GM21515 (cell line): ENCODE data around the gene MOB1B.
"Not testable (repeated sequence)": the region's sequence is repeated elsewhere in the genome, so short reads cannot be mapped to it uniquely, and the experiment has no call there.

ENCODE experiments used
- ATAC-seq: cut with Tn5 transposase; IDR thresholded peaks from one replicate; pipeline ENCODE4 v1.9.1; 2021; ENCODE audit not compliant: unreplicated experiment

Gene MOB1B

DNA sequence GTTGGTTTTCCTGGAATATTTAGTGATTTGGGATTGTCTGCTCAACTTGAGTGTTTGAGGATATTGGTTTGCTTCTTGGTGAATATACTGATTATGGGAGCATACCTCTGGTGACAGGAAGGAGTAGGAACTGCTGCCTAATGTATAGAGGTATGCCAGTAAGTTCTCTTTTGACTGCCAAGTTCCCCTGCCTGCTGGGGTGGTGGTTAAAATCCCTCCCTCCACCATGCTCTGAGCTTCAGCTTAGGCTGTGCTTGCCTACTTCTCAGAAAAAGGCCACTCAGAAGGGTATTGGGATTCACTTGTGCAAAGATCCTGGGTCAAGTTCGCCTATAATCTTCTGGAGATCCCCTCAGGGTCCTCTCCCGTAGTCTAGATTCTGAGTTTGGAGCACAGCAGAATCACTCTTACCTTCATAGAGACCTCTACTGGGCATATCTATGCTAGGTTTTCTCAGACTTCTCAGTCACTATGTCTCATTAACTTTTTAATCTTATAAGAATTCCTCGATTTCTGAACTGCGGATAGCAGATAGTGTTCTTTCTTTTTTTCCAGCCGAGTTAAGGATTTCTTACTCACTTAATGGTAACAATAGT, 46.6 kb downstream of the MOB1B start:
- ATAC-seq, result peak; percentile 48

DNA sequence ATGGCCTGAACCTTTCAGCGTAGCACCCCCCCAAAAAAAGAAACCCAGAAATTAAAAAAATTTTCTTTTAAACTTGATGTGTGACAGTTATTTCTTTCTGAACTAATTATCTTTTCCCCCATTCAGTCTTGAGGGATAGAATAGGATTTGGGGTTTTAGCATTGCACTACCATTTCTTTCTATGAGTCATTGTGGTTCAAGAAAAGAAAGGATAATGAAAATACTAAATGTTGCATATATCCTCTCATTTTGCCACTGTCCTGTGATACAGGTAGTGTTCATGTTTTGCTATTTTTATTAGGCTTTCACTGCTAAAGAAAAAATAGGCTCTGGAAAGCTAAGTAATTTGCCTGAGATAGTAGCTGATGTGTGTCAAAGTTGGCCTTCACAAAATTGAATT, 51.9 kb downstream of the MOB1B start:
- no peak for ATAC-seq

- ATAC-seq, result no peak
Measured at GRCh38 chr4:70956549-70957210, 54.5 kb downstream of the MOB1B start.

- ATAC-seq, result no peak
Measured at GRCh38 chr4:70958681-70959080, 56.5 kb downstream of the MOB1B start.

- no peak for ATAC-seq
Measured at GRCh38 chr4:70969076-70969475, 66.9 kb downstream of the MOB1B start.

- ATAC-seq, result no peak
Measured at GRCh38 chr4:70976252-70976651, 74.1 kb downstream of the MOB1B start.

DNA sequence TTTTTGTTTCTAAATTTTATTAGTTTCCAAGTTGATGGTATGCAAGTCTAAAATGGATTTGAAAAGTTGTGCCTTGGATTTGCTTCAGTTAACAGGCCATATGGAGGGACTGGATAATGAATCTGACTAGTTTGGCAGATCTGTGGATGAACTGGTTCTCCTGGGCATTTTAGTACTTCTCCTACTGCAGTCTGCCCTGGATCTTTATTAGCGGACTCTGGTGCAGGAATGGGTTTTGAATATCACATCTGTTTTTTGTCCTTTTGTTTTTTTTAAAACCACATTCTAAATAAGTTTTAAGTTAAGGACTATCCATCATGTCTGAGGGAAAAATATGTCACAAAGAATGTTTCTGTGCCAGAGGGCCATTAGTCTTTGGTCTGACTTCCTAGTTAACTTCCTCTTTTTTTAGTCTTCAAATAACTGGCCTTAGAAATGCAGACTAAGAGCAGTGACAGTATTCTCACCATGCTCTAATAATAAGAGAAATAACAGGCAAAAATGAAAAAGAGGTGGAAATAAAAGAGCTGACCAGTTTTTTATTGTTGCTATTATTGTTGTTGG, 77.4 kb downstream of the MOB1B start:
- ATAC-seq, result no peak

DNA sequence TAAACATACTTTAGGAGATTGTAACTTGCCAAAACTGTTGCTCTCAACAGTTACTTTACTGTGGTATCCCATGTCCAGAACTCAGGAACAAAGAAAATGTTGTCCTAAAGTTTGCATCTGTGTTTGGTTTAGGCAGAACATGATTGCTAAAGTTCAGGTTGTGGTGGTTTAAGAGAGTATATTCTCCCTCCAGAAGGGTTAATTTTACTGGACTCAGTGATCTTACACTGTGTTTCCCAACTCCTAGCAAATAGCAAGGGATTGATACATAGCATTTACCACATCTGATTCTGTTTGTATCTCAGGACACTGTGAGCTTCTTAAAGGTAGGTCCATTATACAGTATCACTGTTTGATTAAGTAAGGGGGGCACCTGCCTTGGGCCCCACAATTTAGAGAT, 78.0 kb downstream of the MOB1B start:
- no peak for ATAC-seq

GRCh38 chr4:70984106-70984505, 81.9 kb downstream of the MOB1B start:
- ATAC-seq, result no peak

GRCh38 chr4:70984589-70984988, 82.4 kb downstream of the MOB1B start:
- no peak for ATAC-seq

DNA sequence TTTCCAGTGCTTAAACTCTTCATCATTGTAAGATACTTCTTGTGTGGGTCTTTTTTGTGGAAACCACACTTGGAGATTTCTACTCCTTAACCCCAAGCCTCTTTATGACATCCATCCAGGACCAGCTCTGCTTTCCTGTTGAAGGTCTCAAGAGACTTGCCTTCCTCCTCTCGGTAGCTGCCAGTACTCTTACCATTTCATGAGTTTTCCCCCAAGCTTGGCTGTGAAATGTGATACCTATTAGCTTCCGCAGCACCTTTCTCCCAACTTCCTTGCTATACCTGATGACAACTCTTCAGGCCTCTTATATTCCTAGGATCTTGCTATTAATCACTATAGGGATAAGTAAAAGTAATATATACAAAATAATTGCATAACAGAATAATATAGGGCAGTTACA, 89.4 kb downstream of the MOB1B start:
- ATAC-seq, result no peak

DNA sequence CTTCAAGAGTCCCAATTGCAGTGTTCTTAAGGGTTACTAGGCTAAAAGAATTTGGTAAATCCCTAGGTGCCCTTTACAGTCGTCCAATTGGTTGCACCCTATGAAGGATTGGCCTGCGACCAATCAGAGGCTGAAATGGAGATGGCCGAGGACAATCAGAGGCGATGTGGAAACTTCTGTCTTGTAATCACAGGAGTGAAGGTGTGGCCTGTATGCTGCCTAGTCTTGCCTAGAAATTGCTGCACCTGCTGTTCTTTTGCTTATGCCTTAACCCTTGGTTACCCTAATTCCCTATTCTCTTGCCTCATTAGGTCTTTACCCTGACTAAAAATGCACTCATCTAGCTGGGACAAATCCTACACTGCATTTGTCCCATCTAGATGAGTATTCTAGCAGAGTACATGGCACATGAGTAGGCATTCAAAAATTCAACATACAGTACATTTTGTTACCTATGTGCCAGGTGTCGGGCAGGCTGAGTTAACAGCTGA, 90.3 kb downstream of the MOB1B start:
- no peak for ATAC-seq

DNA sequence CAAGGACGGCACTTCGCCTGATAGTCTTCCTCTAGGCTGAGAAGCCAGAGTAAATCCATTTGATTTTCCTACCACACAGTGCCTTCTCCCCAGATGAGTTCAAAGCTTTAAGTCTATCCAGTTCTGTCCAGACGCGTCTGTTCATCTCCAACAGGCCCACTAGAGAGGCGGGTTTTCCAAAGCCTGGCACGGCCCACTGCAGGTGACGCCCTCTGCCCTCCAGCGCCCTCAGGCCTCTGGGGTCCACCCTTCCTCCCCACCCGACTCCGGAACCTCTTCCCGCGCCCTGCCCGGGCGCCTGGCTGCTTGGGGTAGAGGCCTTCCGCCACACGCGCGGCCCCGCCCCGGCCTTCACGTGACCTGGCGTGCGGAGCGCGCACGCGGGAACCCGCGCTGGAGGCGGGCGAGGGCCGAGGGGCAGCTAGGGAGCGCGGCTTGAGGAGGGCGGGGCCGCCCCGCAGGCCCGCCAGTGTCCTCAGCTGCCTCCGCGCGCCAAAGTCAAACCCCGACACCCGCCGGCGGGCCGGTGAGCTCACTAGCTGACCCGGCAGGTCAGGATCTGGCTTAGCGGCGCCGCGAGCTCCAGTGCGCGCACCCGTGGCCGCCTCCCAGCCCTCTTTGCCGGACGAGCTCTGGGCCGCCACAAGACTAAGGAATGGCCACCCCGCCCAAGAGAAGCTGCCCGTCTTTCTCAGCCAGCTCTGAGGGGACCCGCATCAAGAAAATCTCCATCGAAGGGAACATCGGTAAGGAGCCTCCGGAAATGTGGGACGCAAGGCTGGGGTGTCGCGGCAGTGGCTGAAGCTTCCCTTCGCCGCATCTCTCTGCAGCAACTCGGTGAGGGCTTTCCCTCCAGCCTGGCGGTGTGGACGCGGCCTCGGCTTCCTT, 91.3 kb downstream of the MOB1B start, which contains the start of gene DCK:
TSS of gene DCK (plus strand) at position 469 of the 888 bp plus-strand sequence. CDS start at position 656, 187 bp downstream.
- peak; percentile 79 for ATAC-seq

DNA sequence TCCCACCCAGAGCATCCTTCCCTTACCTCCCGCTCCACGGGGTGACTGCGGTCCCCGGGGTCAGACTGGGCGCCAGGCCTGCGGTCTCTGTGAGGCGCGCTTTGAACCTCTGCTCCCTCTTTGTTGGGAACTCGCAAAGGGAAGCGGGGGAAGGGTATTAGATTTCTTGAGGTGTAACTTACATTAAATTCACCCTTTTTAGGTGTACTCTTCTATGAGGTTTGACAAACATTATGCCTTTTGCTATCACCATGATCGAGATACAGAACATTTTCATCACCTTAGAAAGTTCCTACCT, 91.8 kb downstream of the MOB1B start:
- no peak for ATAC-seq

- ATAC-seq, result peak; percentile 43
Measured at GRCh38 chr4:70994387-70995099, 92.4 kb downstream of the MOB1B start.

- ATAC-seq, result no peak
Measured at GRCh38 chr4:70996018-70996360, 93.8 kb downstream of the MOB1B start.

GRCh38 chr4:70997036-70997435, 94.9 kb downstream of the MOB1B start:
- no peak for ATAC-seq

DNA sequence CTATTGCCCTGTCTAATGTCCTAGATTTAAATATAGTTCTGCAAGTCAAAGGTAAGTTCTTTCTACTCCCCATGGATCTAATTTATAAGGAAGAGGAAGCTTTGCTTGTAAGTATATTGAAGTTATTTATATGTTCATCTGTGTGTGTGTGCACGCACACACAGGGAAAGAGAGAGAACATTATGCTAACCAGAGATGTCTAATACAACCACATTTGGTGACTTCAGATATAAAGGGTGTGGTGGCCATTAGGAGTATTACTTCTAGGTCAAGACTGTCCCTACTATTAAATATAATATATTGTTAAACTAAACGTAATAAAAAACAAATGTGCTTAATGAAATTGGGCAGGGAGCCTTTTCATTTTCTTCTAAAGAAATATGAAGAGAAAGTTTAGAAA, 95.4 kb downstream of the MOB1B start:
- no peak for ATAC-seq

DNA sequence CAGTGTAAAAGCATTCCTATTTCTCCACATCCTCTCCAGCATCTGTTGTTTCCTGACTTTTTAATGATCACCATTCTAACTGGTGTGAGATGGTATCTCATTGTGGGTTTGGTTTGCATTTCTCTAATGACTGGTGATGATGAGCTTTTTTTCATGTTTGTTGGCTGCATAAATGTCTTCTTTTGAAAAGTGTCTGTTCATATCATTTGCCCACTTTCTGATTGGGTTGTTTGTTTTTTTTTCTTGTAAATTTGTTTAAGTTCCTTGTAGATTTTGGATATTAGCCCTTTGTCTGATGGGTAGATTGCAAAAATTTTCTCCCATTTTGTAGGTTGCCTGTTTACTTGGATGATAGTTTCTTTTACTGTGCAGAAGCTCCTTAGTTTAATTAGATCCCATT, 97.5 kb downstream of the MOB1B start:
- ATAC-seq, result not testable (repeated sequence)

DNA sequence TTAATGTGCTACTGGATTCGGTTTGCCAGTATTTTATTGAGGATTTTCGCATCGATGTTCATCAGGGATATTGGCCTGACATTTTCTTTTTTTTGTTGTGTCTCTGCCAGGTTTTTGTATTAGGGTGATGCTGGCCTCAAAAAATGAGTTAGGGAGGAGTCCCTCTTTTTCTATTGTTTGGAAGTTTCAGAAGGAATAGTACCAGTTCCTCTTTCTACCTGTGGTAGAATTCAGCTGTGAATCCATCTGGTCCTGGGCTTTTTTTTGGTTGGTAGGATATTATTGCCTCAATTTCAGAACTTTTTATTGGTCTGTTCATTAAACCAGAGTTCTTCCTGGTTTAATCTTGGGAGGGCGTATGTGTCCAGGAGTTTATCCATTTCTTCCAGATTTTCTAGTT, 99.2 kb downstream of the MOB1B start:
- not testable (repeated sequence) for ATAC-seq

DNA sequence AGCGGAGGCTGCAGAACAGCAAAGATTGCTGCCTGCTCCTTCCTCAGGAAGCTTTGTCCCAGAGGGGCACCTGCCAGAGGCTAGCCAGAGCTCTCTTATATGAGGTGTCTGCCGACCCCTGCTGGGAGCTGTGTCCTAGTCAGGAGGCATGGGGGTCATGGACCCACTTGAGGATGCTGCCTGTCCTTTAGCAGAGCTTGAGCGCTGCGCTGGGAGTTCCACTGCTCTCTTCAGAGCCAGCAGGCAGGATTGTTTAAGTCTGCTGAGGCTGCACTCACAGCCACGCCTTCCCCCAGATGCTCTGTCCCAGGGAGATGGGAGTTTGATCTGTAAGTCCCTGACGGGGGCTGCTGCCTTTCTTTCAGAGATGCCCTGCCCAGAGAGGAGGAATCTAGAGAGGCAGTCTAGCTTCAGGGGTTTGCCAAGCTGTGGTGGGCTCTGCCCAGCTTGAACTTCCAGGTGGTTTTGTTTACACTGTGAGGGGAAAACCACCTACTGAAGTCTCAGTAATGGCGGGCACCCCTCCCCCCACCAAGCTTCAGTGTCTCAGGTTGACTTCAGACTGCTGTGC, 102.2 kb downstream of the MOB1B start:
- ATAC-seq, result no peak
